GM23248 (cell line): ENCODE results near the gene TRIM17. TPM values are rescaled to one million over a fixed set of nuclear protein-coding genes. Genes with fewer than 3 reads are reported as not detected.

Experiments used
- DNase-seq: peaks from one replicate; pipeline ENCODE4 v3.0.0-alpha.2; 2015
- H2AFZ ChIP-seq: fragments of 200-600 bp; sonication (generic); 2 replicates; pipeline ENCODE4 v1.6.1; 2016; ENCODE audit warnings: antibody characterized with exemption
- H3F3A ChIP-seq: fragments of 200-600 bp; sonication (generic); 2 replicates; pipeline ENCODE4 v1.6.1; 2016; ENCODE audit warnings: mild to moderate bottlenecking, antibody characterized with exemption, mixed run types; ENCODE audit not compliant: insufficient read depth
- H3K27ac ChIP-seq: fragments of 200-600 bp; sonication (generic); 2 replicates; pipeline ENCODE4 v1.5.1; 2016; ENCODE audit warnings: mild to moderate bottlenecking
- H3K27me3 ChIP-seq: fragments of 200-600 bp; sonication (generic); replicated peaks from 2 replicates; pipeline ENCODE4 v1.6.1; 2016; ENCODE audit warnings: mild to moderate bottlenecking; ENCODE audit not compliant: insufficient read depth
- H3K36me3 ChIP-seq: fragments of 200-600 bp; sonication (generic); 2 replicates; pipeline ENCODE4 v1.6.1; 2016; ENCODE audit warnings: low read depth, mild to moderate bottlenecking
- H3K4me1 ChIP-seq: fragments of 200-600 bp; sonication (generic); 2 replicates; pipeline ENCODE4 v1.6.1; 2016; ENCODE audit warnings: mild to moderate bottlenecking; ENCODE audit not compliant: insufficient read depth
- H3K4me2 ChIP-seq: fragments of 200-600 bp; sonication (generic); one replicate; pipeline ENCODE4 v1.6.1; 2016; ENCODE audit warnings: mild to moderate bottlenecking; ENCODE audit not compliant: unreplicated experiment
- H3K4me3 ChIP-seq: fragments of 200-600 bp; sonication (generic); 2 replicates; pipeline ENCODE4 v1.5.1; 2016; ENCODE audit warnings: mild to moderate bottlenecking
- H3K79me2 ChIP-seq: fragments of 200-600 bp; sonication (generic); 2 replicates; pipeline ENCODE4 v1.6.1; 2016; ENCODE audit warnings: mild to moderate bottlenecking; ENCODE audit not compliant: insufficient read depth
- H3K9ac ChIP-seq: fragments of 200-600 bp; sonication (generic); 2 replicates; pipeline ENCODE4 v1.6.1; 2016; ENCODE audit warnings: mild to moderate bottlenecking
- H3K9me2 ChIP-seq: fragments of 200-600 bp; sonication (generic); 2 replicates; pipeline ENCODE4 v1.6.1; 2016; ENCODE audit warnings: mixed run types, mild to moderate bottlenecking, moderate library complexity; ENCODE audit not compliant: insufficient read depth
- H3K9me3 ChIP-seq: fragments of 200-600 bp; sonication (generic); one replicate; pipeline ENCODE4 v1.6.1; 2017; ENCODE audit warnings: low read depth
- H4K20me1 ChIP-seq: fragments of 200-600 bp; sonication (generic); 2 replicates; pipeline ENCODE4 v1.6.0; 2016; ENCODE audit not compliant: insufficient read depth
- EZH2 ChIP-seq: fragments of 200-600 bp; sonication (generic); IDR thresholded peaks from 2 replicates; pipeline ENCODE4 v1.6.1; 2018; ENCODE audit warnings: antibody characterized with exemption, mild to moderate bottlenecking; ENCODE audit not compliant: insufficient read depth, poor library complexity, severe bottlenecking
- EZH2phosphoT487 ChIP-seq: fragments of 200-600 bp; sonication (generic); IDR thresholded peaks from 2 replicates; pipeline ENCODE4 v1.6.1; 2018; ENCODE audit warnings: antibody characterized with exemption, moderate library complexity, mild to moderate bottlenecking, low read depth; ENCODE audit not compliant: insufficient read depth
- WGBS, 2 experiments: methylation state at CpG; one replicate each; pipeline ENCODE4 v1.1.6; 2015 to 2017; ENCODE audit warnings: low lambda C conversion rate in 2 of 2, low coverage in 1 of 2; ENCODE audit errors: missing lambda C conversion rate in 2 of 2; 5-methylcytosine and 5-hydroxymethylcytosine counted together
- in situ Hi-C: fragments of 300-500 bp; cut with MboI; formaldehyde crosslinking; loops from 2 replicates; pipeline ENCODE4 v1.15.0; 2020
- polyA plus RNA-seq: library from polyadenylated mRNA; unstranded; fragments of >200 nt; fragmentation: Nextera tagmentation; extraction: Ambion mirVana; gene quantifications from 2 replicates; pipeline ENCODE4 v1.2.1, GENCODE V29; 2016
- total RNA-seq: library from RNA; depleted of rRNA; stranded (reverse); fragments of >200 nt; shearing (Covaris generic); gene quantifications from 2 replicates; pipeline ENCODE4 v1.2.3, GENCODE V29; 2014

The TRIM17 gene
- total and polyA plus RNA-seq, 2 experiments from 2014 or later = 0.26 TPM; not detected in 1

DNA sequence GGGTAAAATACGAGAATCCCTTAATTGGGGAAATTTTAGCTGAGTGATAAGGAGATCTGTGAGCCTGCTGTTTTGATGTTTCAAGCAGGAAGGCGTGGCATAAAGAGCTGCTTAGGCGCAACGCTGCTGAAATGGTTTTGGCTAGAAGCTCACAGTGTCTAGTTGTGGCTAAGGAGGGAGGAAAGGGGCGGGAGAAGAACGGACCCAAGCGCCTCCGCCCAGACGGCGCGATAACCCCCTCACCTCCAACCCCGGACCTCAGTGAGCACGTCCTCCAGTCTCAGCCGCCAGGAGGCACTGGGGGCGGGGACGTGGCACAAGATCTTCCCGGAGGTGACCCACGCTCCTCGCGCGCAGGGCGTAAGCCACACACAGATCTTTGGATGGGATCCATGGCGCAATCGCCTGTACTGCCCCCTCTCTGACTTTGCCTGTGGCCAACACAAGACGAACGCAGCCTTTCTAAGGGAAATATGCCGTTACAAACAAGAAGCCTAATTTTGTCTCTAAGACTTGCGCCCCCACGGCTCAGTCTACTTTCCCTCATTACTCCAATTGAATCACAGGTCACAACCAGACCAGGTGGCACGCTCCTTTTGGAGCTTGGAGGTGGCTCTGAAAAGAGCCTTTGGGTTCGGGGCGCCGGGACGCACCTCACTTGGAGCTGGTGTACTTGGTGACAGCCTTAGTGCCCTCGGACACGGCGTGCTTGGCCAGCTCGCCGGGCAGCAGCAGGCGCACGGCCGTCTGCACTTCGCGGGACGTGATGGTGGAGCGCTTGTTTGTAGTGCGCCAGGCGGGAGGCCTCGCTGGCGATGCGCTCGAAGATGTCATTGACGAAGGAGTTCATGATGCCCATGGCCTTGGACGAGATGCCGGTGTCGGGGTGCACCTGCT, 47.1 kb upstream of the TRIM17 start:
- no peak overlapping the region for H3K9ac ChIP-seq
- peak overlapping the region; percentile 71 for H3K4me2 ChIP-seq
- TF ChIP-seq EZH2phosphoT487 = no peak
- TF ChIP-seq EZH2 = no peak
- no peak overlapping the region for H3K27ac ChIP-seq
- no peaks in the 10 kb centered on the region for H3K9me3 ChIP-seq
- H4K20me1 ChIP-seq = no peaks in the 10 kb centered on the region
- in situ Hi-C loops = no loop called here
- H3F3A ChIP-seq = no peaks in the 10 kb centered on the region; the same call in 1 of the 2 replicates
- peak; percentile 29 for DNase-seq
- H2AFZ ChIP-seq = peak overlapping the region; percentile 75
- H3K27me3 ChIP-seq = peaks cover 76% of the 10 kb centered on the region
- 0 out of 2 replicates have a peak, but pooled peaks cover 8% of the 10 kb centered on the region for H3K4me1 ChIP-seq
- whole genome bisulfite sequencing, 2 experiments = 5 to 7% methylated on average over 55 of the region's 56 CpGs
- no peaks in the 10 kb centered on the region for H3K79me2 ChIP-seq
- no peaks in the 10 kb centered on the region for H3K9me2 ChIP-seq
- H3K4me3 ChIP-seq = peak overlapping the region; percentile 53
- no peaks in the 10 kb centered on the region for H3K36me3 ChIP-seq

DNA sequence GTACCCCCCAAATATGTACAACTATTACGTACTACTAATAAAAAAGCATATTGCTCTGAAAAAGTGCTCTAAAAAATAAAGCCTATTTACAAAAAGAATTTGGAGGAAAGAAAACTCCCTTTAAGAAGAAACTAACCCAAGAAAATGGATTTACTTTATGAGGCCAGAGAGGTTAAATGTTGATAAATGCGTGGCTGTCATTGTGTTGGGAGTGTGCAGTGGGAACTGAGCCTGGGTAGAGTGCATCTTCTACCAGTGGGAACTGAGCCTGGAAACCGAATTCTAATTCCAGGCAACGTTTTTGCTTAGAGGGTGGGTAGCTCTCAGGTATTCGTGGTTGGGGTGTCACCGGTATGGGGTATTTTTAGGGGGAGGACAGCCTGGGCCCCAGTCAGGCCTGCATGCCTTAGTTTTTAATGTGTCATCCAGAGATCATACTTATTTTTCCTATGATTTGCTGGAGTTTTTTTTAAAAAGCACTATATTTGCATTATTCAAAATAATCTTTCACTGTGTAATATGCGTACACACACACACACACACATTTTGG, 46.4 kb upstream of the TRIM17 start:
- Histone ChIP-seq H3K9me2 (no peaks in the 10 kb centered on the region), H3F3A (no peaks in the 10 kb centered on the region; the same call in 1 of the 2 replicates), H3K27me3 (peaks cover 71% of the 10 kb centered on the region), H3K27ac (no peak overlapping the region), H3K79me2 (no peaks in the 10 kb centered on the region), H3K4me1 (0 out of 2 replicates have a peak, but pooled peaks cover 8% of the 10 kb centered on the region), H3K4me3 (no peak overlapping the region), H2AFZ (0 out of 2 replicates have a peak overlapping the region, but pooled peaks have one; percentile 75), H3K4me2 (no peak overlapping the region), H4K20me1 (no peaks in the 10 kb centered on the region), H3K36me3 (no peaks in the 10 kb centered on the region), H3K9ac (no peak overlapping the region), H3K9me3 (no peaks in the 10 kb centered on the region)
- DNase-seq = no peak
- TF ChIP-seq EZH2 = no peak
- no peak for TF ChIP-seq EZH2phosphoT487
- in situ Hi-C loops = no loop called here
- 77 to 78% methylated on average over 7 of the region's 7 CpGs for WGBS, 2 experiments

DNA sequence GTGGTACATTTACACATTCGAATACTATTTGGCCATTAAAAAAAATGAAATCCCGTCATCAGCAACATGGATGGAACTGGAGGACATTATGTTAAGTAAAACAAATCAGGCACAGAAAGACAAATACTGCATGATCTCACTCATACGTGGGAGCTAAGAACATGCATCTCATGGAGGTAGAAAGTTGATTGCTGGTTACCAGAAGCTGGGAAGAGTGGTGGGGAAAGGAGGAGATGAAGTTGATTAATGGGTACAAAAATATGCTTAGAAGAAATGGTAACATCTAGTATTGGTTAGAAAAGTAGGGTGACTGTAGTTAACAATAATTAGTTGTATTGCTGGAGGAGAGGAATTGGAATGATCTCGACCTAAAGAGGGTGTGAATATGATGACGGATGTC, 45.9 kb upstream of the TRIM17 start:
- no peak overlapping the region for H3K4me3 ChIP-seq
- DNase-seq = no peak
- H3K4me1 ChIP-seq = 0 out of 2 replicates have a peak, but pooled peaks cover 8% of the 10 kb centered on the region
- no peaks in the 10 kb centered on the region for H3K79me2 ChIP-seq
- no peaks in the 10 kb centered on the region for H3K9me3 ChIP-seq
- H3K27me3 ChIP-seq = peaks cover 68% of the 10 kb centered on the region
- TF ChIP-seq EZH2 (no peak), EZH2phosphoT487 (no peak)
- no peaks in the 10 kb centered on the region for H3K36me3 ChIP-seq
- no peaks in the 10 kb centered on the region for H4K20me1 ChIP-seq
- 55 to 67% methylated on average over 5 of the region's 5 CpGs for WGBS, 2 experiments
- H3K27ac ChIP-seq = no peak overlapping the region
- H3K4me2 ChIP-seq = no peak overlapping the region
- H2AFZ ChIP-seq = no peak overlapping the region
- H3K9ac ChIP-seq = no peak overlapping the region
- no peaks in the 10 kb centered on the region; the same call in 1 of the 2 replicates for H3F3A ChIP-seq
- H3K9me2 ChIP-seq = no peaks in the 10 kb centered on the region
- in situ Hi-C loops = no loop called here

DNA sequence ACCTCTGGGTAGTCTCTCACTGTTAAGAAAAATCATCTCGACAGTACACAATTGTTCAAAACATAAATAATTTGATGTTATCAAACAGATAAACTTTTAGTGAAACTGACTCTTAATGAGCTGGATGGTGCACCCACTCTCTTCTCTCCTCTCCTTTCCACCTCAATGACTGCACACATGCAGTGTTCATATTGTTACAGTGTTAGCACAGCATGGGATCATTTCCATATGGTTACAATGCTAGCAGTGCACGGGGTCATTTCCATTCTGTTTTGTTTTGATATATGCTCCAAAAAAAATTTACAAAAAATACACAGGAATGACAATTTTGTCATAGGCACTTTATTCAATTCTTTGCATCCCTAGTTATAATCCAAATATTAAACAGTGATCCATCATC, 44.2 kb upstream of the TRIM17 start:
- in situ Hi-C loops = no loop called here

More for the DNA sequence above, 44.2 kb upstream of the TRIM17 start:
- Histone ChIP-seq H3K4me1 (peaks cover 17% of the 10 kb centered on the region), H3K9me2 (no peaks in the 10 kb centered on the region), H3F3A (peaks cover 11% of the 10 kb centered on the region), H2AFZ (no peak overlapping the region), H3K9me3 (no peaks in the 10 kb centered on the region), H4K20me1 (no peaks in the 10 kb centered on the region), H3K4me3 (no peak overlapping the region), H3K27me3 (peaks cover 51% of the 10 kb centered on the region), H3K36me3 (no peaks in the 10 kb centered on the region), H3K4me2 (no peak overlapping the region), H3K79me2 (peaks cover 7% of the 10 kb centered on the region; the same call in 1 of the 2 replicates), H3K27ac (no peak overlapping the region), H3K9ac (no peak overlapping the region)
- 68% methylated on average over 2 of the region's 2 CpGs for WGBS, 2 experiments
- no peak for TF ChIP-seq EZH2phosphoT487
- DNase-seq = no peak
